DOHH2 (cell line): ENCODE data around the gene PGAP1.

Source experiments
- CTCF ChIP-seq: fragments of 200-600 bp; sonication (generic); IDR thresholded peaks from one replicate; pipeline ENCODE4 v1.5.1; 2014; ENCODE audit warnings: antibody characterized with exemption, mild to moderate bottlenecking, low read depth, low read length; ENCODE audit not compliant: poor library complexity, severe bottlenecking
- EZH2phosphoT487 ChIP-seq: fragments of 200-600 bp; sonication (generic); IDR thresholded peaks from 2 replicates; pipeline ENCODE4 v1.6.1; 2017; ENCODE audit warnings: borderline replicate concordance, mild to moderate bottlenecking, antibody characterized with exemption, low read length, moderate library complexity, mixed read lengths

DNA sequence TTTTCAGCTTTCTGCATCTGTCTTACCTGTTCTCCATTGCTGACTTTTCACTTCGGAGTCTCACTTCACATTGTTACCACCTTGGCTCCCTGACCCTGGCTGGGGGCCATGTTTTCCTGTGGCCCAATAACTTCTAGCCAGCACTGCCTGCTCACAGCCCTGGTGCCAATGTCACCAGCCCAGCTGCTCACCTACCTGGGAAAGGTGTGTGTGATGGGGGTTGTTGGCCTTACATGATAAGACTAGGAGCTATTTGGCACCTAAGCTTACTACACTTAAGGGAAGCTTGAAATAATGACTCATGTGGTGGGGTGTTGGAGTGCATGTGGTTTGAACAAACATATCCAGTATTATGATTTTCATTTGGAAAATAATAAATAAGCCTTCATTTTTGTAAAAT is 37.5 kb upstream of the PGAP1 start:
- TF ChIP-seq CTCF, result no peak
- no peak for TF ChIP-seq EZH2phosphoT487
